GM19351 (cell line): ENCODE results near the gene MSANTD1.

ENCODE experiments used
- ATAC-seq: cut with Tn5 transposase; IDR thresholded peaks from one replicate; pipeline ENCODE4 v1.9.1; 2021; ENCODE audit warnings: mild to moderate bottlenecking, moderate library complexity; ENCODE audit not compliant: unreplicated experiment

The MSANTD1 gene

GRCh38 chr4:3248811-3249661 is at the start of gene MSANTD1:
Gene MSANTD1 (plus strand): TSS chr4:3249159. CDS start chr4:3249223, 64 bp downstream.
- ATAC-seq = no peak

DNA sequence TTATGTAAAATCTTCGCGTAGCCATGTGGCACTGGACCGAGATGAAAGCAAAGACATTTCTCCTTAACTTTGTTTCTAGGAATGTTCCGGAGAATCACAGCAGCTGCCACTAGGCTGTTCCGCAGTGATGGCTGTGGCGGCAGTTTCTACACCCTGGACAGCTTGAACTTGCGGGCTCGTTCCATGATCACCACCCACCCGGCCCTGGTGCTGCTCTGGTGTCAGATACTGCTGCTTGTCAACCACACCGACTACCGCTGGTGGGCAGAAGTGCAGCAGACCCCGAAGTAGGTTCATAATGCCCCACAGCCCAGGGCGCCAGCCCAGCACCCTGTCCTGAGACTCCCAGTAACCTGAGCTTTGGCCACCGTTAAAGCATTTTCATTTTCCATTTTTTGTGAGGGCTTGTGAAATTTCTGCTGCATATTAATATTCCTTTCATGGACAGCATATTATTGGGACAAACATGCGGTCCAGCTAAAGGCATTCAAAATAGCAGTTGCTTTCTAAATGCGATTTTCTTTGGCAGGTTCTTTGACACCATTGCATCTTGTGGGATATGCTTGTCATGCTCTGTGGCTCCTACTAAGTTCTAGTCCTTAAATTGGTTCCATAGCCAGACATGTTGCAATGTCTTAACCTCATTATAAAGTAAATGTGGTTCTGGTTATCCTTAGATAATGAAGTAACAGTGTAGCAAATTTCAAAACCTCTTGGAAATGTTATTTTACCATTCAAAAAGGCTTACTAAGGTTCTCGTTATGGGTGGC is 49.1 kb upstream of the MSANTD1 start:
- no peak for ATAC-seq

- ATAC-seq = no peak
Measured at GRCh38 chr4:3200423-3201090, 48.4 kb upstream of the MSANTD1 start.

- peak; percentile 73 for ATAC-seq
Measured at GRCh38 chr4:3201718-3202702, 46.9 kb upstream of the MSANTD1 start.

DNA sequence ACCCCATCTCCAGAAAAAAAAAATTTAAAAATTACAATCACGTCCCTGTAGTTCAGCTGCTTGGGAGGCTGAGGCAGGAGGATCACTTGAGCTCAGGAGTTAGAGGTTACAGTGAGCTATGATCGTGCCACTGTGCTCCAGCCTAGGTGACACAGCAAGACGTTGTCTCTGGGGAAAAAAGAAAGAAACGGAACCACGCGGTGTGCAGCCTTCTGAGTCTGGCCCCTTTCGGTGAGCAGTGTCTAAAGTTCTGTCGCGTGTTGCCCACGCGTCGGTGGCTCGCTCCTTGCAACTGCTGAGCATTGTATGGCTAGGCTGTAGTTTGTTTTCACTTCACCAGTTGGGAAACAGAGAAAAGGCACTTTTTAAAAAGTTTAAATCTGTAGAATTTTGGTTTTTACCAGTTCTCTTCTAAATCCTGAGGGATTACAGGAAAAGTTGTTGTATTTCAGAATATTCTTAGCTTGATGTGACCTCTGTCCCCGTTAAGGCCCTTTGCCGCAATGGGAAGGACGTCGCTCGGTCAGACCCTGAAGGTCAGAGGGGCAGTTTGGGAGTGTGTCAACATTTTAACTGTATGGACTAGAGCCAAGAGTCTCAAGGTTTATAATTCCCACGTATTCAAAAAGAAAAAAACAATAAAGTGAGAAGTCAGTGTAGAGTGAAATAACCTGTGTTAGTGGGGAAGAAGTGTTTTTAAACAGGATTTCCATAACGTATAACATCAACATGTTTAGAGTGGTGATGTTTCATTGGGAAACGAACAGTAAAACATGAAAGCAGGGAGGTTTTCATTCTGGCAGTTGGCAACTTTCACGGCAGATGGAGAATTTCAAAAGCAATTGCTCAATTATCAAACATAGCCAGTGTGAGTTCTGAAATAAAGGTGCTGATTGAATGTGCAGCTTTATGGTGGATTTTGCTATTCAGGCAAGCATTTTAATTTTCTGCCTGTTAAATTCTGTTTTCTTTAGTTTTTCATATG is 45.8 kb upstream of the MSANTD1 start:
- ATAC-seq = no peak

DNA sequence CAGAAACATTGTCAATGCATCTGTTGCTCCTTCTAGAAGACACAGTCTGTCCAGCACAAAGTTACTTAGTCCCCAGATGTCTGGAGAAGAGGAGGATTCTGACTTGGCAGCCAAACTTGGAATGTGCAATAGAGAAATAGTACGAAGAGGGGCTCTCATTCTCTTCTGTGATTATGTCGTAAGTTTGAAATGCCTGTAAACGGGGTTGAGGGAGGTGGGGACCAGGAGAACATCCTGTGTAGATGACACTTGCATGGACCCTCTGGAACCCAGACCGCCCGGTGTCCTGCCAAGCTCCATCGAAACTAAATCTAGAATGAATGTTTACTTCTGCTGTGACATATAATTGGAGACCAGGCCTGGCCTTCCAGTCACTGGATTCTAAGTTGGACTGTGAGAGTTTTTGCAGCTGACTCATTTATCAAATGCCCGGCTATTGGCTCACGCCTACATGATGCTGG is 45.0 kb upstream of the MSANTD1 start:
- no peak for ATAC-seq

DNA sequence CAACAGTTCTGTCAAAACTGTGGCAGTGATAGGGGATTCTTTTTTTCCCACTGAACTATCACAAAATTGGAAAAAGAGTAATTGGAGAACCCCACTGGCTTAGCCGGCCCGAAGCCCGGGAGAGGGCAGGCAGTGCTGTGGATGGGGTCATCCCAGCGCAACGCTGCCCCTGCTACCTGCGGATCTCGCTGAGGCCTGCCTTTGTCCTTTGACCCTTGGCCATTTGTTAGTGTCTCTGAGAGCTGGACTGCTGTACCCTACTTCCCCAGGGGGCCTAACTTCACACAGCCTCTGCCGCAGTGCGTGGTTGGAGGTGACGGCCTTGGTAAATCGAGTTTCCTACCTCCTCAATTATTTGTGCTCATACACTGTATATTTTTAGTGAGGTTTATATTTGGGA is 43.0 kb upstream of the MSANTD1 start:
- no peak for ATAC-seq

- ATAC-seq = no peak
Measured at GRCh38 chr4:3206439-3207100, 42.4 kb upstream of the MSANTD1 start.

DNA sequence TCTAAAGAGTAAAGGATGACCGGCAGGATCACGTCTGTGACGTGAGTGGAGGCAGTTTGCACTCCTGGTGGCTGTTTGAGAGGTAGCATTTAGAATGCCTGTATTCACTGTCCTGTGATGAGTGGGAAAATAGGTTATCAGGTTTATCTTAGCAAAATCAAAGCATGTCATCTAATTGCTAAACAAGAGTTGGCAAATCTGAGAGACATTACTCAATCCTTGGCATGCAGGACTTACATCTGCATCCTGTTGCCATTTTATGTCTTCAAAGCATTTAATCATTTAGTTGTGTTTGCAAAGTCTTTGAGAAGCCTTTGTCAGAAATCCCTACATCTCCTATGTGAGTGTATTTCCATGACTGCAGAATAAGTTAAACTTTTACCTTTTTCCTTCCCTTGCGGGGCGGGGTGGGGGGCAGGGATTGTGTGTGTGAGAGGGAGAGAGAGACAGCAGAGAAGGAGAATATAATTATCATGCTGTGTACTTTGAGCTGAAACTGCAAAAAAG is 41.4 kb upstream of the MSANTD1 start:
- ATAC-seq = no peak

GRCh38 chr4:3208826-3209225 is 40.1 kb upstream of the MSANTD1 start:
- no peak for ATAC-seq

GRCh38 chr4:3209551-3210325 is 39.2 kb upstream of the MSANTD1 start:
- ATAC-seq = no peak

GRCh38 chr4:3210467-3210866 is 38.5 kb upstream of the MSANTD1 start:
- no peak for ATAC-seq

DNA sequence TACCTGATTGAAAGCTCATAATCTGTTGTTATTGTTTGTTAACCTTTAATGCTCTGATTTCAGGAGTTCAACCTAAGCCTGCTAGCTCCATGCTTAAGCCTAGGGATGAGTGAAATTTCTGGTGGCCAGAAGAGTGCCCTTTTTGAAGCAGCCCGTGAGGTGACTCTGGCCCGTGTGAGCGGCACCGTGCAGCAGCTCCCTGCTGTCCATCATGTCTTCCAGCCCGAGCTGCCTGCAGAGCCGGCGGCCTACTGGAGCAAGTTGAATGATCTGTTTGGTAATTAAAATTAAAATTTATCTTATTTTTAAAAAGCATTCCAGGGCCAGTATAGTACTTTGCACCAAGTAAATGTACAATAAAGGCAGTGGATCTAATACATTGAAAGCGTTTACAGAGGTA is 37.1 kb upstream of the MSANTD1 start:
- ATAC-seq = no peak

GRCh38 chr4:3212391-3213105 is 36.4 kb upstream of the MSANTD1 start:
- ATAC-seq = no peak

DNA sequence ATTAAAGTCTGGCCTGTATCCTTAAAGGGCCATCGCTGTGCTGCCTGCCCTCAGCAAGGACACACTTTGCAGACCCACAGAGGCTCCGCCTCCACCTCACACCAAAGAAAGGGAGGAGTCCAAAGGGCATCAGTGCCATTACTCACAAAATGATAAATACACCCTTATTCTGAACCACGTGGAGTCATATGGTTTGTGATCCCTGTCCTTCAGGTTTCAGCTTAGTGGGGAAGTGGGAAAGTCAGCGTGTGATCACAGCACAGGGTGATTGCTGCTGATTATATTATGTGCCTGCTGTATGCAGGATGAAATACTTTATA is 35.9 kb upstream of the MSANTD1 start:
- ATAC-seq = no peak

DNA sequence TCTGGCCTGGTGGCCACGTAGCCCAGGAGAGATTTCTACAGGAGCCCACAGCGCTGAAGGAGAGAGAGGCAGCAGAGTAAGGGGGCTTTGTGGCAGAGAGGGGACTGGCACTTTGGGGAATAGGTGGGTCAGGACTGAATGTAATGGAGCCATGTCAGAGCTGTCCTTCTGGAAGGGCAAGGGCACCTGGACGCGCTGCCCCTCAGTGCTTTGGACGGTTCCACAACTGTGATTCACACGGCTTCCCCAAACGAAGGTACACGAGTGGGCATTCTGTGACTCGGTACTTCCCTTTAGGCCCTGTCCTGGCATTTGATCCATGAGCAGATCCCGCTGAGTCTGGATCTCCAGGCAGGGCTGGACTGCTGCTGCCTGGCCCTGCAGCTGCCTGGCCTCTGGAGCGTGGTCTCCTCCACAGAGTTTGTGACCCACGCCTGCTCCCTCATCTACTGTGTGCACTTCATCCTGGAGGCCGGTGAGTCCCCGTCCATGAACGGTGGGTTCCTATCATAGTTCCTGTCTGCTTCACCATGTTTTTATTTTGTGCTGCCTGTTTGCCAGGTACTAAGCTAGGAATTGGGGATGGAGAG is 35.2 kb upstream of the MSANTD1 start:
- ATAC-seq = no peak

DNA sequence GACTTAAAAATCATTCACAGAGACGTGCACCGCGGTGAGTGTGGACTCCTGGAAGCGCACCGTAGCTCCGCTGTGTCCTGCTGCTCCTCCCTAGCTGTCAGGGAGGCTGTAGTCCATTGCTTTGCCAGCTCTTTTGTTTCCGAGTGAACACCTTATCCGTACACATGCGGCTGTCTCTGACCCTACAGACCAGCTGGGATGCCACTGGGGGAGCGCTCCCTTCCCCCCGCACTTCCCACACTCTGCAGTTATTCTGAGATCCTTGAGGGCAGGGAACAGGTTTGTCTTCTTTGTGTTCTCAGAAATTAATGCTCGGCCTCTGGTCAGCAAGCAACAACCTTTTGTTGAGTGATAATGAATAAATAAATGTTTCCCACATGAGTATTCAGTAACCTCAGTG is 33.7 kb upstream of the MSANTD1 start:
- no peak for ATAC-seq
